Right lobe of liver (tissue), 5 donors: Measurements from ENCODE around the gene PRKN. TPM values are rescaled to one million over a fixed set of nuclear protein-coding genes. Genes with fewer than 3 reads are reported as not detected.

ENCODE experiments used
- total RNA-seq, 6 experiments: library from RNA; depleted of rRNA in 2 of 6; stranded (reverse); fragments of >200 nt in 2 of 6; fragmentation: NEBNext Ultra II Directional in 3 of 6; extraction: Animal tissue kit (Norgen Biotek cat#: 25700) in 3 of 6; gene quantifications; one replicate each; pipeline versions ENCODE4 v1.1.0 to v1.2.4, GENCODE V29; 2016 to 2023
- donor health status: DM: no; HTN: no; CAD: no.
- donor health status: DM: no; HTN: no; CAD: no.
- donor health status: DM: no; HTN: yes; CAD: no.
- donor health status: DM: no; HTN: yes; CAD: no.

Gene PRKN
- total RNA-seq, 6 experiments from 2014 or later: 1.1 to 3.7 (median 2.2) TPM

Other genes starting within 250 kb of the PRKN start
- gene PACRG, start 208 bp upstream of the PRKN start, total RNA-seq: 1 to 10 TPM in 4 of 6 experiments, under 1 TPM in 2; 0.25 to 5.3 (median 2.7) TPM